CD4-positive, alpha-beta T cell treated with Interleukin-17A for 4 hours (primary cell): ENCODE results near the gene NELFE.

Experiments
- DNase-seq: peaks from one replicate; pipeline ENCODE4 v3.0.0-alpha.2; 2020; ENCODE audit warnings: mixed read lengths

NELFE gene

DNA sequence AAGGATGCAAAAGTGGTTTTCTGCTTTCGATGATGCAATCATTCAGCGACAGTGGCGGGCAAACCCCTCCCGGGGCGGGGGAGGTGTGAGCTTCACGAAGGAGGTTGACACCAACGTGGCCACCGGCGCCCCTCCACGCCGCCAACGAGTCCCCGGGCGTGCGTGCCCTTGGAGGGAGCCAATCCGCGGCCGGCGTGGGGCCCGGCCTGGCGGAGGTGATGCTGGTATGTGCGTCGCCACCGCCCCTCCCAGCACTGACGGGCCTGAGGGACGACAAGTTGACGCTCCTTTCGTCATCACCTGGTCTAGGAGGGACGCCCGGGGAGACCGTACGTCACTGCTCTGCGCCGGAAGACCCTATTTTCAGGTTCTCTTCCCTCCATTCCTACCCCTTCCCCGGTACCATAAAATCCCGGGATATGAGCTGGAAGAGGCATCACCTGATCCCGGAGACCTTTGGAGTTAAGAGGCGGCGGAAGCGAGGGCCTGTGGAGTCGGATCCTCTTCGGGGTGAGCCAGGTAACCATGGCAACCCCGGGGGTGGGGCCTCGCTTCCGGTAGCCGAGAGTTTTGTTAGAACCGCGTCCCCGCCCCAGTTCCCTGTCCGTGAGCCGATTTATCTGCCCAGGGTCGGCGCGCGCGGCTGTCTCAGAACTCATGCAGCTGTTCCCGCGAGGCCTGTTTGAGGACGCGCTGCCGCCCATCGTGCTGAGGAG is 13.4 kb upstream of the NELFE start, which contains the start of gene DXO:
DXO (minus strand) TSS at position 146 of the 716 bp plus-strand sequence. CDS start 463 bp downstream, outside the sequence.
- DNase-seq: peak; percentile 96

DNA sequence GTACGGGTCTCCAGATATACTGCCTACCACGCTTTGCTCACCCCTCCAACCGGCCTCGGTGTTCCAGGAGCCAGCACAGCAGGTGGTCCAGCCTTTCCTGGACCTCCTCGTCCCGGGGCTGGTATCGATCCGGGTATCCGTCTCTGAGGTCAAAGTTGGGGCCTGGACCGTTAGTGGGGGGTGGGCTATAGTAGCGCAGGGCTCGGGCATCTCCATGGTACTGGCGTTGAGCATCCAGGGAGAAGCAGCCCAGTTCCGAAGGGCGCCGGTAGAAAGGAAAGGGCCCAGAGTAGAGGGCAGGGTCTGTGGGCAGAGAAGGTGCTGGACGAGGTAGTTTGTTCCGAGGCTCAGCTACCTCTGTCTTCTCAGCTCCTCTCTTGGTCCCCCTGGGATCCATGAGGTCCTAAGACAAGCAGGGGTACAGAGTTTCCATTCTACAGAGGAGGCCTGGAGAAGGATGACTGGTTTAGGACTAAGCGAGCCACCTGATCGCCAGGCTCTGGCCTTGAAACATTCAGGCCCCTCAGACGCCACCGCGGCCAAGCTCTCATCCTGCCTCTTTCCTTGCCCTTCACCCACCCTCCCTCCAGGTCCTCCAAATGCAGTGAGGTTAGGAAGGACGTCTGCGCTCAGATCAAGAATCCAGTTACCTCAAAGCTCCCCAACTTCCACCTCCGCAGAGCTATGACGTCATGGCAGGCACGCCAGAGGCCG is 12.7 kb upstream of the NELFE start:
- DNase-seq: no peak

- no peak for DNase-seq
Observed at GRCh38 chr6:31970604-31971271, 12.0 kb upstream of the NELFE start.

- no peak for DNase-seq
Observed at GRCh38 chr6:31969712-31970603, 11.2 kb upstream of the NELFE start.

- DNase-seq: no peak
Observed at GRCh38 chr6:31968791-31969711, 10.3 kb upstream of the NELFE start.

GRCh38 chr6:31968326-31968725 is 9.6 kb upstream of the NELFE start:
- DNase-seq: no peak

- no peak for DNase-seq
Observed at GRCh38 chr6:31967926-31968320, 9.2 kb upstream of the NELFE start.

GRCh38 chr6:31966997-31967925 is 8.5 kb upstream of the NELFE start:
- DNase-seq: no peak

DNA sequence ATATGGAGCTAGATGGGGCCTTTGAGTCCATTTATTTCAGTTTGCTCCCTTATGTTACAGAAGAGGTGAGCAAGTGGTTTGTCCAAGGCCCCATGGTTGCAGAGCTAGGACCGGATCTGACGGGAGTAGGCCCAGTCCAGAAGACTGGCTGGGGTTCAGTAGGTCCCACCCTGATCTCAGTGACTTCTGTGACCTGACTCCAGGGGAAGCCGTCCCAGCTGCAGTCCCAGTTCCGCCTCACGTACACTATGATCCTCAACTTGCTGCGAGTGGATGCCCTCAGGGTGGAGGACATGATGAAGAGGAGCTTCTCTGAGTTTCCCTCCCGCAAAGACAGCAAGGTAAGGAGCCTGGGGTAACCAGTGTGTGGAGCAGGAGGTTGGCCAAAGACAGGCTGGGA is 7.7 kb upstream of the NELFE start:
- no peak for DNase-seq

GRCh38 chr6:31965700-31966099 is 6.9 kb upstream of the NELFE start:
- no peak for DNase-seq

- no peak for DNase-seq
Observed at GRCh38 chr6:31963921-31964320, 5.2 kb upstream of the NELFE start.

- no peak for DNase-seq
Observed at GRCh38 chr6:31961616-31962015, 2.8 kb upstream of the NELFE start.

- no peak for DNase-seq
Observed at GRCh38 chr6:31958412-31958740, 395 bp downstream of the NELFE start.

- no peak for DNase-seq
Observed at GRCh38 chr6:31956796-31957195, 2.0 kb downstream of the NELFE start.

DNA sequence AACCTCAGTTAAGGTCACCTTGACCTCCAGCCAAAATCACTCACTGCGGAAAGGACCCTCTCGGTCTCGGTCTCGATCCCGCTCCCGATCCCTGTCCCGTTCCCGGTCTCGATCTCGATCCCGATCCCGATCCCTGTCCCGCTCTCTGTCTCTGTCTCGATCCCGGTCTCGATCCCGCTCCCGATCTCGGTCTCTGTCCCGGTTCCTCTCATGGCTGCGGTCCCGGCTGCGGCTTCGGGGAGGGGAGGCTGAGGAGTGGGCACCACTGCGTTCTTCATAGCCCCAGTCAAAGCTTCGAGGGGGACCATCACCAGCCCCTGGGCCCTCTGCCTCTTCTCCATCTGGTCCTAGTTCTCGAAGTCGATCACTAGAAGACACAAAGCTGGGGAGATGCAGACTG is 4.3 kb downstream of the NELFE start:
- DNase-seq: no peak

DNA sequence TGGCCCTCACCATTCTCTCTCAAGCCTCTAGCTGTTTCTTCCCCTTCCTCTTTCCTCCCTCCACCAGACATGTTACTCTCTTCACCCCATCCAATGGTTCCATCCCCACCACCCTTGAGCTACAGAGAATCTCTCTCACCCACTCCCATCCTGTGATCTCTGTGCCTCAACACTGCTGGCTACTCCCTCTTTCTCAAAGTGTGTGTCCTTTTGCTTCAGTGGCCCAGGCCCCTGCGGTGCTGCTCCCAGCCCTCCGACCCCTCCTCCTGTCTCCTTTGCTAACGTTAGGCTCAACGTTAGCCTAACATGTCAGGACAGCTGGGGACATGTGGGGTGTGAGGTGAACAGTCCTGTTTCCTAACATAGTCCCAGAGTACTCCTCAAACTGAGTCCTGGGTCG is 5.9 kb downstream of the NELFE start:
- DNase-seq: no peak

GRCh38 chr6:31952140-31952805 is 6.5 kb downstream of the NELFE start:
- DNase-seq: peak; percentile 60

DNA sequence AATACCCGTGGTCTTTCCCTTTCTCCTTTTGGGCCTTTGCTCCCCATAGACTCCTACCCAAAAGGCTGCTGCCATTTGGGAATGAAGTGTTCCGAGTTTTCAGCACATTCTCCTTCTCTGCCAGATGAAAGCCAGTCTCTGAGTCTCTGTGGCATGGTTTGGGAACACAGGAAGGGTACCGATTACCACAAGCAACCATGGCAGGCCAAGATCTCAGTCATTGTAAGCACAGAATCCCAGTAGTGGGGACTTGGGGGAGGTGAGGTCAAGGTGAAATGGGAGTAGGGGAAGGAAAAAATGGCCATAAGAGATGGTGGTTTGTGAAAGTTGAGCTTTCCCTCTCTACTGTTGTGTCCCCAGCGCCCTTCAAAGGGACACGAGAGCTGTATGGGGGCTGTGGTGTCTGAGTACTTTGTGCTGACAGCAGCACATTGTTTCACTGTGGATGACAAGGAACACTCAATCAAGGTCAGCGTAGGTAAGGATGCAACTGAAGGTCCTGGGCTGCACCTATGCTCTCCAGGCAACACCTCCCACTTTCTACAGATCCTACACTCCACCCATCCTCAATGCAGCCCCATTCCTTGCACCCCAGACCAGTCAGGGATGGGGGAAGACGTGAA is 8.7 kb downstream of the NELFE start:
- no peak for DNase-seq

DNA sequence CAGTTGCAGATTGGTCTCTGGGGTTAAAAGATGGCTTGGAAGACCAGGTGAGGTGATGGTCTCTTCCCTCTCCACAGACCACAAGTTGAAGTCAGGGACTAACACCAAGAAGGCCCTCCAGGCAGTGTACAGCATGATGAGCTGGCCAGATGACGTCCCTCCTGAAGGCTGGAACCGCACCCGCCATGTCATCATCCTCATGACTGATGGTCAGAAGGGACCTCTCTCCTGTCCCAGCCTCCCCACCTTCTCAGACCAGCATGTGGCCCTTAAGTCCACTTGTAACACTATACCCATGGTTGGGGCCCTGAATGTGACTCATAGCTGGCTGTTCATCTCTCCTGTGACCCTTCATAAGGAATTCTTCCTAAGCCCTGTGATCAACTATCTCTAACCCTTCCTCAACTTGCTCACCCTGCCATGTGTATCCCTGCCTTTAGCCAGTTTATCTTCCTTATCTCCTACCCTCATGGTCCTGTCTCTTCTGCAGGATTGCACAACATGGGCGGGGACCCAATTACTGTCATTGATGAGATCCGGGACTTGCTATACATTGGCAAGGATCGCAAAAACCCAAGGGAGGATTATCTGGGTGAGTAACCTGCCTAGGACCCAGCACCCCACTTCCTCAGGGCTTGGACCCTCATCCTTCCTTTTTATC is 9.9 kb downstream of the NELFE start:
- DNase-seq: no peak
